Body of pancreas (tissue), 4 donors: ENCODE measurements around the gene ALDH3A1. TPM values are rescaled to one million over a fixed set of nuclear protein-coding genes. Genes with fewer than 3 reads are reported as not detected.

ENCODE experiments used
- ATAC-seq: fragments of 150-250 bp; one replicate; pipeline ENCODE4 v1.9.1; 2016
- DNase-seq, 4 donors: peaks; one replicate each; pipeline ENCODE4 v3.0.0-alpha.2; 2019
- H3K27ac ChIP-seq, 4 donors: fragments of 200-600 bp; sonication (generic); 1 replicate in 3 of 4; 2 replicates in 1 of 4; pipeline versions ENCODE4 v1.5.1 to v1.6.1; 2016 to 2019; ENCODE audit warnings: mild to moderate bottlenecking in 1 of 4, mixed read lengths in 1 of 4, moderate library complexity in 1 of 4
- H3K27me3 ChIP-seq, 2 donors: fragments of 200-600 bp; sonication (generic); one replicate each; pipeline ENCODE4 v1.6.0; 2016; ENCODE audit warnings: mild to moderate bottlenecking in 1 of 2
- H3K36me3 ChIP-seq, 2 donors: fragments of 200-600 bp; sonication (generic); replicated peaks in 1 of 2; 2 replicates each; pipeline ENCODE4 v1.5.1; 2016; ENCODE audit warnings: low read depth in 2 of 2; ENCODE audit not compliant: insufficient read depth in 1 of 2
- H3K4me1 ChIP-seq: fragments of 200-600 bp; sonication (generic); one replicate; pipeline ENCODE4 v1.6.0; 2016
- H3K4me3 ChIP-seq, 2 donors: fragments of 200-600 bp; sonication (generic); 1 replicate in 1 of 2; 2 replicates in 1 of 2; pipeline ENCODE4 v1.5.1; 2016 to 2019
- H3K9me3 ChIP-seq, 3 donors: fragments of 200-600 bp; sonication (generic); 1 replicate in 2 of 3; 2 replicates in 1 of 3; pipeline ENCODE4 v1.5.1; 2016
- CTCF ChIP-seq, 7 experiments: fragments of 450-650 bp in 4 of 7; fragments of 200-600 bp in 3 of 7; sonication (generic) in 3 of 7; IDR thresholded peaks; one replicate each; pipeline ENCODE4 v1.5.1; 2016 to 2019; ENCODE audit warnings: antibody characterized with exemption in 7 of 7
- POLR2A ChIP-seq, 3 donors: fragments of 450-650 bp; IDR thresholded peaks; one replicate each; pipeline ENCODE4 v1.6.1; 2016; ENCODE audit warnings: antibody characterized with exemption in 3 of 3, mild to moderate bottlenecking in 2 of 3
- WGBS, 2 donors: methylation state at CpG; one replicate each; pipeline ENCODE4 v1.1.5; 2017; 5-methylcytosine and 5-hydroxymethylcytosine counted together
- intact Hi-C: fragments of 100-400 bp; cut with DNase I; formaldehyde crosslinking; loops from one replicate; pipeline ENCODE4 v1.15.1; 2023
- total RNA-seq, 2 donors: library from RNA; depleted of rRNA; stranded (reverse); fragments of >200 nt; gene quantifications; one replicate each; pipeline ENCODE4 v1.1.0, GENCODE V29; 2016

ALDH3A1 gene
- total RNA-seq, 2 donors from 2014 or later, result 0.33 to 1.8 TPM

GRCh38 chr17:19743101-19744100 is 4.7 kb downstream of the ALDH3A1 start:
- Histone ChIP-seq H3K27ac (no peak overlapping the region), H3K4me3 (no peak overlapping the region), H3K36me3 (no peaks in the 10 kb centered on the region), H3K9me3 (no peaks in the 10 kb centered on the region), H3K27me3 (no peaks in the 10 kb centered on the region), H3K4me1 (peaks cover 15% of the 10 kb centered on the region)
- ATAC-seq (no peak), DNase-seq (no peak)
- WGBS, 2 donors, result 93 to 95% methylated on average over 29 to 34 of the region's 34 CpGs
- no peak for TF ChIP-seq POLR2A (IDR thresholded peaks at IDR 0.05)
- no peak for TF ChIP-seq CTCF (IDR thresholded peaks at IDR 0.05)
- intact Hi-C loops, result no loop called here

- ATAC-seq (no peak), DNase-seq (no peak)
- Histone ChIP-seq H3K4me3 (no peak overlapping the region), H3K36me3 (no peaks in the 10 kb centered on the region), H3K27ac (no peak overlapping the region), H3K9me3 (no peaks in the 10 kb centered on the region), H3K27me3 (no peaks in the 10 kb centered on the region), H3K4me1 (peaks cover 10% of the 10 kb centered on the region)
- TF ChIP-seq CTCF (IDR thresholded peaks at IDR 0.05), result no peak
- 82% methylated on average over 4 to 9 of the region's 10 CpGs for WGBS, 2 donors
- intact Hi-C loops, result no loop called here
Measured at GRCh38 chr17:19742495-19742894, 5.6 kb downstream of the ALDH3A1 start.

- WGBS, 2 donors, result 68 to 73% methylated on average over 7 to 14 of the region's 14 CpGs
- no peaks in the 10 kb centered on the region for H3K9me3 ChIP-seq
- TF ChIP-seq CTCF (IDR thresholded peaks at IDR 0.05) (no peak), POLR2A (IDR thresholded peaks at IDR 0.05) (no peak)
- intact Hi-C loops, result no loop called here
- ATAC-seq (no peak), DNase-seq (no peak)
- H3K27me3 ChIP-seq, result no peaks in the 10 kb centered on the region
- no peak overlapping the region for H3K27ac ChIP-seq
- H3K36me3 ChIP-seq, result no peaks in the 10 kb centered on the region
- no peak overlapping the region for H3K4me3 ChIP-seq
- H3K4me1 ChIP-seq, result peaks cover 10% of the 10 kb centered on the region
Measured at GRCh38 chr17:19741832-19742457, 6.2 kb downstream of the ALDH3A1 start.

- intact Hi-C loops, result no loop called here
- TF ChIP-seq CTCF (IDR thresholded peaks at IDR 0.05) (no peak), POLR2A (IDR thresholded peaks at IDR 0.05) (no peak)
- 73 to 78% methylated on average over 7 of the region's 7 CpGs for WGBS, 2 donors
Measured at GRCh38 chr17:19740933-19741332, 7.2 kb downstream of the ALDH3A1 start.

More at GRCh38 chr17:19740933-19741332, 7.2 kb downstream of the ALDH3A1 start:
- DNase-seq (no peak), ATAC-seq (no peak)
- peaks cover 12% of the 10 kb centered on the region for H3K4me1 ChIP-seq
- H3K4me3 ChIP-seq, result no peak overlapping the region
- H3K27ac ChIP-seq, result no peak overlapping the region
- H3K36me3 ChIP-seq, result no peaks in the 10 kb centered on the region
- no peaks in the 10 kb centered on the region for H3K27me3 ChIP-seq
- no peaks in the 10 kb centered on the region for H3K9me3 ChIP-seq
